ENCODE results near the gene LILRA5.
"Not testable (repeated sequence)": the region's sequence is repeated elsewhere in the genome, so short reads cannot be mapped to it uniquely, and the experiment has no call there.

Gene LILRA5

GRCh38 chr19:54332149-54332548 is 19.2 kb upstream of the LILRA5 start:
- H3K79me2 ChIP-seq (ENCODE audit: low read length), result no peaks in the 10 kb centered on the region
- H3K4me2 ChIP-seq (ENCODE audit: low read depth, low read length), result no peak overlapping the region
- H3K36me3 ChIP-seq (replicated peaks; ENCODE audit: insufficient read depth, low read length), result no peaks in the 10 kb centered on the region
- DNase-seq, result no peak
- no peak overlapping the region for H3K4me3 ChIP-seq (ENCODE audit: low read length)
- H3K9me3 ChIP-seq (replicated peaks; ENCODE audit: insufficient read depth, low read length), result no peaks in the 10 kb centered on the region
- no peak overlapping the region for H2AFZ ChIP-seq (ENCODE audit: low read length)
- no peaks in the 10 kb centered on the region for H3F3A ChIP-seq (ENCODE audit: insufficient read depth, low read length)
- no peak for TF ChIP-seq EZH2phosphoT487 (IDR thresholded peaks at IDR 0.05; ENCODE audit: low read length)
- no peaks in the 10 kb centered on the region for H4K20me1 ChIP-seq (ENCODE audit: insufficient read depth, low read length)
- H3K27ac ChIP-seq (ENCODE audit: low read length), result no peak overlapping the region
- H3K27me3 ChIP-seq (replicated peaks; ENCODE audit: insufficient read depth, low read length), result peaks cover 9% of the 10 kb centered on the region; the same call in 1 of the 2 replicates
- H3K9ac ChIP-seq (ENCODE audit: low read length), result no peak overlapping the region
- H3K9me2 ChIP-seq (replicated peaks; ENCODE audit: insufficient read depth, low read length), result no peaks in the 10 kb centered on the region
- peaks cover 5% of the 10 kb centered on the region; the same call in 1 of the 2 replicates for H3K4me1 ChIP-seq (ENCODE audit: low read length)

GRCh38 chr19:54331626-54332025 is 18.7 kb upstream of the LILRA5 start:
- no peaks in the 10 kb centered on the region for H3K36me3 ChIP-seq (replicated peaks; ENCODE audit: insufficient read depth, low read length)
- no peaks in the 10 kb centered on the region for H3K79me2 ChIP-seq (ENCODE audit: low read length)
- no peak for DNase-seq
- no peaks in the 10 kb centered on the region for H3K9me2 ChIP-seq (replicated peaks; ENCODE audit: insufficient read depth, low read length)
- H3F3A ChIP-seq (ENCODE audit: insufficient read depth, low read length), result no peaks in the 10 kb centered on the region
- no peak overlapping the region for H3K9ac ChIP-seq (ENCODE audit: low read length)
- peaks cover 8% of the 10 kb centered on the region; the same call in 1 of the 2 replicates for H3K4me1 ChIP-seq (ENCODE audit: low read length)
- H3K9me3 ChIP-seq (replicated peaks; ENCODE audit: insufficient read depth, low read length), result no peaks in the 10 kb centered on the region
- H3K4me3 ChIP-seq (ENCODE audit: low read length), result no peak overlapping the region
- H3K27me3 ChIP-seq (replicated peaks; ENCODE audit: insufficient read depth, low read length), result peaks cover 6% of the 10 kb centered on the region; the same call in 1 of the 2 replicates
- no peak overlapping the region for H3K4me2 ChIP-seq (ENCODE audit: low read depth, low read length)
- no peak overlapping the region for H2AFZ ChIP-seq (ENCODE audit: low read length)
- no peak overlapping the region for H3K27ac ChIP-seq (ENCODE audit: low read length)
- TF ChIP-seq EZH2 (optimal IDR thresholded peaks at IDR 0.05; ENCODE audit: low read depth, low read length), result no peak
- no peak for TF ChIP-seq CTCF (IDR thresholded peaks at IDR 0.05; ENCODE audit: low read length)
- no peak for TF ChIP-seq EZH2phosphoT487 (IDR thresholded peaks at IDR 0.05; ENCODE audit: low read length)
- H4K20me1 ChIP-seq (ENCODE audit: insufficient read depth, low read length), result no peaks in the 10 kb centered on the region

- H3K36me3 ChIP-seq (replicated peaks; ENCODE audit: insufficient read depth, low read length), result no peaks in the 10 kb centered on the region
- no peak overlapping the region for H3K4me2 ChIP-seq (ENCODE audit: low read depth, low read length)
- H3K9me3 ChIP-seq (replicated peaks; ENCODE audit: insufficient read depth, low read length), result no peaks in the 10 kb centered on the region
- H3K4me3 ChIP-seq (ENCODE audit: low read length), result no peak overlapping the region
- DNase-seq, result no peak
- peaks cover 6% of the 10 kb centered on the region for H3K27me3 ChIP-seq (replicated peaks; ENCODE audit: insufficient read depth, low read length)
- H4K20me1 ChIP-seq (ENCODE audit: insufficient read depth, low read length), result no peaks in the 10 kb centered on the region
- TF ChIP-seq CTCF (IDR thresholded peaks at IDR 0.05; ENCODE audit: low read length) (no peak), EZH2phosphoT487 (IDR thresholded peaks at IDR 0.05; ENCODE audit: low read length) (no peak), EZH2 (optimal IDR thresholded peaks at IDR 0.05; ENCODE audit: low read depth, low read length) (no peak)
- H3K4me1 ChIP-seq (ENCODE audit: low read length), result peaks cover 16% of the 10 kb centered on the region
- H3K79me2 ChIP-seq (ENCODE audit: low read length), result no peaks in the 10 kb centered on the region
- H3K27ac ChIP-seq (ENCODE audit: low read length), result no peak overlapping the region
- no peak overlapping the region for H3K9ac ChIP-seq (ENCODE audit: low read length)
- no peaks in the 10 kb centered on the region for H3F3A ChIP-seq (ENCODE audit: insufficient read depth, low read length)
- H2AFZ ChIP-seq (ENCODE audit: low read length), result no peak overlapping the region
- H3K9me2 ChIP-seq (replicated peaks; ENCODE audit: insufficient read depth, low read length), result no peaks in the 10 kb centered on the region
Observed at GRCh38 chr19:54329476-54330165, 16.7 kb upstream of the LILRA5 start.

GRCh38 chr19:54328781-54329180 is 15.8 kb upstream of the LILRA5 start:
- peaks cover 15% of the 10 kb centered on the region for H3K27me3 ChIP-seq (replicated peaks; ENCODE audit: insufficient read depth, low read length)
- H4K20me1 ChIP-seq (ENCODE audit: insufficient read depth, low read length), result not testable (repeated sequence)

More at GRCh38 chr19:54328781-54329180, 15.8 kb upstream of the LILRA5 start:
- not testable (repeated sequence) for H3F3A ChIP-seq (ENCODE audit: insufficient read depth, low read length); H3K9me2 ChIP-seq (replicated peaks; ENCODE audit: insufficient read depth, low read length); H3K9ac ChIP-seq (ENCODE audit: low read length); H3K27ac ChIP-seq (ENCODE audit: low read length); H2AFZ ChIP-seq (ENCODE audit: low read length); DNase-seq; H3K79me2 ChIP-seq (ENCODE audit: low read length); H3K9me3 ChIP-seq (replicated peaks; ENCODE audit: insufficient read depth, low read length); H3K4me3 ChIP-seq (ENCODE audit: low read length); H3K36me3 ChIP-seq (replicated peaks; ENCODE audit: insufficient read depth, low read length); H3K4me2 ChIP-seq (ENCODE audit: low read depth, low read length)
- peaks cover 16% of the 10 kb centered on the region for H3K4me1 ChIP-seq (ENCODE audit: low read length)
